Activated CD4-positive, alpha-beta T cell treated with anti-CD3 and anti-CD28 coated beads for 48 hours (primary cell): ENCODE results near the gene PLXNB2.

ENCODE experiments used
- DNase-seq: peaks from one replicate; pipeline ENCODE4 v3.0.0-alpha.2; 2020

PLXNB2 gene

GRCh38 chr22:50225200-50225969 lies 82.1 kb downstream of the PLXNB2 start:
- no peak for DNase-seq
